ENCODE measurements around the gene ST6GALNAC3.

DNA sequence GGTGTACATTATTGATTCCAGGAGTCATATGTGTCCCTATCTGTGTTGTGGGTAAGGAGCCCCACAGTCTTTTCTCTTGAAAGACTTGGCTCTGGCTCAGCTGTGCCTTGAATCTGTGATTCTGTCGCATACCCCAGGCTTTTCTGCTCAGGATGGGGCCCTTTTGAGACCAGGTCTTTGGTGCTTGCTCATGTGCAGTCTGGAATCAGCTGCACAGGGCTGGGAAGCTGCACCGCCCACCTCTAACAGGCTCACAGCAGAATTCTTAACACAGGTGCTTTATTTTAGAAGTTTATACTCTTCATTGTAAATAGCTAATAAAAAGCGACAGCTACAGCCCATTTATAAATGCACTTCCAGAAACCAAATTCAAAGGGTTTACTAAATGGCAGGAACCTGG, 61.3 kb downstream of the ST6GALNAC3 start:
- no peak for TF ChIP-seq CTCF (IDR thresholded peaks at IDR 0.05)
- no peak for TF ChIP-seq POLR2A (IDR thresholded peaks at IDR 0.05)

All from heart left ventricle (tissue), 13 donors.